Endothelial cell (in vitro differentiated cells): Measurements from ENCODE around the gene SORCS2. TPM values are rescaled to one million over a fixed set of nuclear protein-coding genes. Genes with fewer than 3 reads are reported as not detected.

Experiments used
- DNase-seq: peaks from one replicate; pipeline ENCODE4 v3.0.0; 2021; ENCODE audit warnings: low spot score
- H3K27ac Mint-ChIP-seq: one replicate; pipeline ENCODE4 v1.8.0; 2021; ENCODE audit warnings: mixed read lengths, inconsistent platforms; ENCODE audit not compliant: unreplicated experiment
- H3K27me3 Mint-ChIP-seq: one replicate; pipeline ENCODE4 v1.8.0; 2021; ENCODE audit warnings: mild to moderate bottlenecking, moderate library complexity, mixed read lengths, inconsistent platforms; ENCODE audit not compliant: unreplicated experiment
- H3K36me3 Mint-ChIP-seq: one replicate; pipeline ENCODE4 v1.8.0; 2021; ENCODE audit warnings: mild to moderate bottlenecking, low read depth, mixed read lengths, inconsistent platforms; ENCODE audit not compliant: unreplicated experiment
- H3K4me1 Mint-ChIP-seq: one replicate; pipeline ENCODE4 v1.8.0; 2021; ENCODE audit warnings: mild to moderate bottlenecking, mixed read lengths, inconsistent platforms; ENCODE audit not compliant: unreplicated experiment
- H3K4me3 Mint-ChIP-seq: one replicate; pipeline ENCODE4 v1.8.0; 2021; ENCODE audit warnings: mild to moderate bottlenecking, mixed read lengths, inconsistent platforms; ENCODE audit not compliant: unreplicated experiment
- H3K9me3 Mint-ChIP-seq: one replicate; pipeline ENCODE4 v1.8.0; 2021; ENCODE audit warnings: mixed read lengths, inconsistent platforms; ENCODE audit not compliant: unreplicated experiment
- CTCF ChIP-seq: fragments of 200-600 bp; sonication (generic); IDR thresholded peaks from one replicate; pipeline ENCODE4 v1.5.0; 2021; ENCODE audit warnings: antibody characterized with exemption; ENCODE audit not compliant: unreplicated experiment
- total RNA-seq: library from RNA; stranded (reverse); fragmentation: NEBNext Ultra II Directional; extraction: Animal tissue kit (Norgen Biotek cat#: 25700); gene quantifications from one replicate; pipeline ENCODE4 v1.2.1, GENCODE V29; 2021; ENCODE audit not compliant: unreplicated experiment

Gene SORCS2
- total RNA-seq, 1 donor from 2014 or later = 1.3 TPM

GRCh38 chr4:7146786-7147115 is 45.6 kb upstream of the SORCS2 start:
- Mint-ChIP-seq H3K4me3 (no peak overlapping the region), H3K4me1 (no peaks in the 10 kb centered on the region), H3K27me3 (peaks cover 8% of the 10 kb centered on the region), H3K9me3 (no peaks in the 10 kb centered on the region), H3K36me3 (no peaks in the 10 kb centered on the region), H3K27ac (no peak overlapping the region)
- no peak for TF ChIP-seq CTCF
- DNase-seq = no peak

DNA sequence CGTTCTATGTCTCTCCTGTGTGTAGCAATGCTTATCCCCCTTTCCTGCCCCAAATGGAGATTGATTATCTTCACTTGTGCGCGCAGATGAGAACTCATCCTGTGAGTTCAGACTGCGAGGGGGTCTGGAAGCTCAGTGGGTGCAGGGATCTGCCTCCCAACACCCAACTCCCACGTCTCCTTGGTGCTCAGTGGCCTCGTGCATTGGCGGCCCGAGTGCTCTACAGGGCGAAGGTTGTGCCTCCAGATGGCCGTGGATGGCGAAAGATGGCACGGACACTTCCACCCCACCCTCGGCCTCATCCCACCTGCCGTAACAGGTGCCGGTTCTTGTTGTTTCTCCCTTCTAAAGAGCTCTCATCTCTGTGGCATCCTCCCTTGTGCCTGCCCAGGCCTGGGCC is 45.1 kb upstream of the SORCS2 start:
- Mint-ChIP-seq H3K27ac (no peak overlapping the region), H3K36me3 (no peaks in the 10 kb centered on the region), H3K4me3 (no peak overlapping the region), H3K27me3 (peaks cover 8% of the 10 kb centered on the region), H3K9me3 (no peaks in the 10 kb centered on the region), H3K4me1 (no peaks in the 10 kb centered on the region)
- DNase-seq = no peak
- no peak for TF ChIP-seq CTCF

GRCh38 chr4:7147661-7148310 is 44.6 kb upstream of the SORCS2 start:
- Mint-ChIP-seq H3K9me3 (no peaks in the 10 kb centered on the region), H3K27ac (no peak overlapping the region), H3K4me1 (no peaks in the 10 kb centered on the region), H3K4me3 (no peak overlapping the region), H3K36me3 (no peaks in the 10 kb centered on the region), H3K27me3 (peaks cover 8% of the 10 kb centered on the region)
- TF ChIP-seq CTCF = no peak
- no peak for DNase-seq

- peaks cover 6% of the 10 kb centered on the region for H3K27me3 Mint-ChIP-seq
- no peak for DNase-seq
- no peaks in the 10 kb centered on the region for H3K4me1 Mint-ChIP-seq
- no peaks in the 10 kb centered on the region for H3K36me3 Mint-ChIP-seq
- H3K27ac Mint-ChIP-seq = no peak overlapping the region
- H3K4me3 Mint-ChIP-seq = no peak overlapping the region
- no peaks in the 10 kb centered on the region for H3K9me3 Mint-ChIP-seq
- TF ChIP-seq CTCF = no peak
Observed at GRCh38 chr4:7148337-7148736, 44.0 kb upstream of the SORCS2 start.

GRCh38 chr4:7150036-7150635 is 42.2 kb upstream of the SORCS2 start:
- TF ChIP-seq CTCF = no peak
- H3K27me3 Mint-ChIP-seq = peaks cover 7% of the 10 kb centered on the region

More at GRCh38 chr4:7150036-7150635, 42.2 kb upstream of the SORCS2 start:
- H3K4me3 Mint-ChIP-seq = no peak overlapping the region
- no peaks in the 10 kb centered on the region for H3K4me1 Mint-ChIP-seq
- no peak for DNase-seq
- no peak overlapping the region for H3K27ac Mint-ChIP-seq
- H3K9me3 Mint-ChIP-seq = no peaks in the 10 kb centered on the region
- no peaks in the 10 kb centered on the region for H3K36me3 Mint-ChIP-seq
